ENCODE results near the gene CAGE1.

Gene CAGE1

DNA sequence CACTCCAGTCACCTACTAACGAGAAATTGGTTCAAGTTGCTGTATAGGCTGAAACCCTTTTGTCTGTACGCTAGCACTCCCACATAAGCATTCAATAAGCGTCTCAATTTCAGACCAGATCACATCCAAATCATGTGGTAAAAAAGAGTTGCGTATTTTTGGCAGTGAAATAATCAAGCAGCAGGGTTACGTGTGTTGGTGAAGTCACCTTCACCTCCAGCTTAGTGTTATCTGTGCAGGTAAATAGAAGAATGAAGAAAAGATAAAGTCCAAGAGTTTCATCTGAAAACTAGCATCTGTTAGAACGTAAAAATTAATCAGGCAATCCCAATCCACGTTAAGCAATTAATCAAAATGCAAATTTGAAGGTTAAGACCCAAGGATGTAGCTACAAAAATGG, 87.8 kb downstream of the CAGE1 start:
- DNase-seq: no peak

DNA sequence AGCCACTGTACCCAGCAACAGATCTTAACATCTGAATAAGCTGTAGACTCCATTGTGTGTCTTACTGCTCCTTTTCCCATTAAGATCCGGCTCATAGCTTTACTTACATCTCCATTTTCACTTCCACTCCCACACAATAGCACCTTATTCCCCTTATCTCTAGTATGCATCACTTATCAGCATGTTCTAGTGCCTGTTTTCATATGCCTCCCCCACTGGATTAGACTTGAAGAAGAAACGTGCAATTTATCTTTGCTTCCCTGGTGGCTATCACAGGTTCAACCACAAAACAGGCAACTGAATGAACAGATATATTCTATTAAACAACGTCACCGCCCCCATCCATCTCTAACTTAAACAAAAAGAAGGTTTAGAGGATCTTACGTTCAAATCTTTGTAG, 88.6 kb downstream of the CAGE1 start:
- no peak for DNase-seq

DNA sequence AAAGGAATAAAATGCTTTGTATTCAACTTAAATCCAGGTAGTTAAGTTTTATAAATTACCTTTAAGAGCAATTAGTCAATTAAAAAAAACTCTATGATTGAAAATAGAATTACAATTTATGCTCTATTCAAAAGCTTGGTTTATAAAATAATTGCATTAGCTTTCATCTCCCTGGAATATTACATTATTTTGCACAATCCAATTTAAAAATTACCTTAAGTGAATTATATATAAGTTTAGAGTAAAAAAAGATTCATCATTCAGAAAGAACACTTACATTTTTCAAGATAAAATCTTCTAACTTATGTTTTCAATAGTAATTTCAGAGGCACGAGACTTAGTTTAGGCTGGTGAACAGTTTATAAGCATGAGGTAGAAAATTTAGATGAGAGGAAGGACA, 91.4 kb downstream of the CAGE1 start:
- no peak for DNase-seq

DNA sequence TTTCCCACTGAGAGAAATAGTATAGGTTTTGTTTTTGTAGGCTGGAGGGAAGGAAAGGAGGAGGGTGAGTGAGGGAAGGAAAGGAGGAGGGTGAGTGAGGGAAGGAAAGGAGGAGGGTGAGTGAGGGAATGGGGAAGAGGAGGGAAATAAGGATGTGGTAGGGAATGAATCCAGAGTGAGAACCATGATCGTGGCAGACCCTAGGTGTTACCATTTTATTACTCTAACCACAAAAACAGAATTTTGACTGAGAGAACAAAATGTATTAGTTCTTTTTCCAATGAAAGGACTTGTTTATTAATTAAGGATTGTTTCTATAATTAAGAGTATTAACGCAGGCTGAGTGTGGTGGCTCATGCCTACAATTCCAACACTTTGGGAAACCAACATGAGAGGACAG, 92.9 kb downstream of the CAGE1 start:
- DNase-seq: no peak

DNA sequence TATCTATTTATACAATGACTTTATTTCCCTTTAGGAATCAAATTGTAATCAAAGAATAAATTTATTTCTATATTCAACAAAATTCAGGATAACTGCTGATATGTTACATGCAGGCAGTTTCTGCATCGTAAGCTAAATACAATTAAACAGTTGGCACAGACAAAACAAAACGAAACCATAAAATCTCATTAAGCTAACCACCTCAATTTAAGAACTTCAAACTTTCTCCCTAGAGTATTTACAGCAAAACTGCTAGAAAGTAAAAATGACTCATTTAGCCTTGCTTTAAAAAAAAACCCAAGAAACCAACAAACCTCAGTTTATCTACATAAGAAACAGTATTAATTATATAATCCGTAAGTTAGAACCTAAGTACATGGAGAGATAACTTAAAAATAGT, 93.6 kb downstream of the CAGE1 start:
- no peak for DNase-seq

DNA sequence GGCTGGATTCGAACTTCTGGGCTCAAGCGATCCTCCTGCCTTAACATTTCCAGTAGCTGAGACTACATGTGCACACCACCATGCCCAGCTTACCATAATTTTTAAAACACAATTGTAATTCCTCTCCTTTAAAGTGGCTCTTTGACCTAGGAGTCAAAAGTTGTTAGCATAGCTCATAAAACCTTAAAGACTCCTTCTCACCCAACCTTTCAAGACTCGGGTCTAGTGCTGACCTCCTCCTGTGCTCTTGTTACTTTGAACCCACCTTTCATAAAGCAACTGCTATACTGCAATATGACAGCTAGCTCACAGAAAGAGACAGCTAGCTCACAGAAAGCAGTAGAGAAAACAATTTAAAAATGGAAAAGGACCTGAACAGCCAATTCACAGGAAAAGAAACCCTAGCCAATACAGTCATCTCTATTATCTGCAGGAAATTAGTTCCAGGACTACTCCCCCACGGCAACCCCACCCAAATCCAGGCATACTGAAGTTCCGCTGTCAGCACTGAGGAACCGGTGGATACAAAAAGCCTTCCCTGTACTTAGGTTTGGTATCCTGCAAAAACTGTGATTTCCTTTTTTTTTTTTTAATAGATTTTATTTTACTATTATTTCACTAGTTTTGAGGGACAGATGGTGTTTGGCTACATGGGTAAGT, 96.8 kb downstream of the CAGE1 start:
- peak; percentile 43 for DNase-seq

DNA sequence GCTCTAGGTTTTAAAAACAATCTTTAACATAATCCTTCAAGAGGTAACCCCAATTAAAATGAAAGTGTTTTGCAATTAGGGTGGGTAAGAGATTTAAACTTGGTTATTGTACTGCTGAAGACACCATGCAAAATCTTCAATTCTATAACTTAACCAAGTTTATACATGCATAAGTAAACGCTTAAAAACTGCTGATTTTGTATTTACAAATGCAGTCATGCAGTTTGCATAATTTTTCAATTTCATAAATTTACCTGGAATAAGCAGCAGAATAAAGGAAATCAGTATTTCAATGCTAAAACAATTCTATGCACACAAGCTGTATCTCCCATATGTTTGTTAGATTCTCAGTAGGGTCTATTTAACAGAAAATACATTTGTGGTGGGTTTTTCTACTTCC, 99.5 kb downstream of the CAGE1 start:
- no peak for DNase-seq

DNA sequence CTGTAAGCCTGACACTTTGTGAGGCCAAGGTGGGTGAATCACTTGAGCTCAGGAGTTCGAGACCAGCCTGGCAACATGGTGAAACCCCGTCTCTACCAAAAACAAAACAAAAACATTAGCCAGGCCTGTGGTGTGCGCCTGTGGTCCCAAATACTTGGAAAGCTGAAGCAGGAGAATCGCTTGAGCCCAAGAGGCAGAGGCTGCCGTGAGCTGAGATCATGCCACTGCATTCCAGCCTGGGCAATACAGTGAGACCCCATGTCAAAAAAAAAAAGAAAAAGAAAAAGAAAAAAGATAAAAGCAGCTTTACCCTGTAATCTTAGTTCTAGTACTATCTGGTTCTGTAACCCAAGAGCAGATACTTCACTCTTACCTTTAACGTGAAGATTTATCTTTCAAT, 104.1 kb downstream of the CAGE1 start:
- no peak for DNase-seq

DNA sequence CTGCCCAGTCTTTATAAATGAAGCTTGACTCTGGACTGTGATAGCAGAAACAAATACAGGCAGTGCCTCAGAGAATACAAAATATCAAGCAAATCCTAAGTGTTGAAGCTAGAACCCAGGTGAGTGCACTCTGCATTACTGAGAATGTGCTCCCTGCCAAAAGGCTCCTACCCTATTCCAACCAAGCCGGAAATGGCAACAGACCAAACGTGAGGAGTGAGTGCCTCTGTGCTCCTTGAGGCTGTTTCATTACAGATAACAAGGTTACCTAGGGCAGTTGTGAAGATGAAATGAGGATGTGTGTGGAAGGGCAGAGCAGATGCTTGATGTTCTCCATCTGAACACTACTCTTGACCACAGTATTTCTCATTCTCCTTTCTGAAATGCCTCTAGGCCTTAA, 105.9 kb downstream of the CAGE1 start:
- no peak for DNase-seq

DNA sequence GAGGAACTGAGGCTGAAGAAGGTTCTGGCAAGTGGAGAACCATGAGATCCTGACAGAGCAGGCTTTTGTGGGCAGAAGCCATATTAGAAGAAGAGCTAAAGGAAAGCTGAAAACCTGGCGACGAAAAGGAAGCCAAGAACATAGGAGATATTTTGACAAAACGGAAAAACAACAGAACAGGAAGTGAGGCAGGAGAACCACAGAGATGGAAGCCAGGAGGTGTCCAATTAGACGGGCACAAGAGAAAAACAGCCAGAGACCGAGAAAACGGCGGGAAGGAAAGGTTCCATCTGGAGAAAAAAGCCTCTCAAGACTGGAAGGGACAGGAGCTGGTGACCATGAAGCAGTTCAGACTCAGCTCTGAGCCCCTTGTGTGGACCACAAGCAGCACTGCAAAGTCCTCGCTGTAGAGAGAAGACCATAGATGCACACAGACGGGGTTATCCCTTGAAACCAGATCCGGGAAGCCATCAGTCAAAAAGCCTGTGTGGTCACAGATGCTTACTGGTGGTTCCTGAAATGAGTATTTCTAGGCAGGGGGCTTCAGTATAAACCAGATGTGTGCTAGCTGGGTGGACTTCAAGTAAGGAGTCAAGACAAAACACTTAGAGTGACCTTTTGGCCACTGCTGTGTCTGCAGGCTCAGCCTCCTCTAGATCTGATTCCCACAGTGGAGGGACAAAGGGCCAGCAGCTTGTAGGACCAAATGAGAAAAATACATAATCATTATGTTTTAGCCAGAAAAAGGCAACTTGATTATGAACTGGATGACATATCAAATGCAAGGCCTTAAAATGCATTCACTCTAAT, 107.2 kb downstream of the CAGE1 start:
- no peak for DNase-seq

Measured in NCI-H226 (cell line).